ENCODE measurements around the gene NGEF. TPM values are rescaled to one million over a fixed set of nuclear protein-coding genes. Genes with fewer than 3 reads are reported as not detected.

The NGEF gene
- polyA plus RNA-seq, 3 donors: not detected

DNA sequence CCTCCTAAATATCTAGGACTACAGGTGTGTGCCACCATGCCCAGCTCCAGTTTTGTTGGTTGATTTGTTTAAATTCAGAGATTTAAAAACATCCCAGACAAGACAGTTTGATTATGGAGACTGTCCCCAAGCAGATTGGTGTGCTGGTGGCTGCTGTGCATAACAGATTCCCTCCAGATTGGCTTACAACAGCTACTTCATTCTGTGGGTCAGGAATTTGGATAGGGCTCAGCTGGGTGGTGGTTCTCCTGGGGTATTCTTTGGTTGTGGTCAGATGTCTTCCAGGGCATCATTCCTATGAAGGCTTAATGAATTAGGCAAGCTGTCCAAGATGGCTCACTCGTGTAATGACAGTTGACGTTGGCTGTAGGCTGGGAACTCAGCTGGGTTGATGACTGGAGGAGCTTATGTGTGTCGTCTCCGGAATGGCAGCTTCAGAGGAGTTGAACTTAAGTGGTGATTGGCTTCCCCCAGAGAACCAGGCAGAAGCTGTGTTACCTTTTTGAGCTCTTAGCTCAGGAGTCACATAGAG, 153.6 kb downstream of the NGEF start:
- Histone ChIP-seq H3K27me3 (ENCODE audit: control insufficient read depth in 2 of 2, insufficient read depth in 2 of 2, low read length in 2 of 2) (no peaks in the 10 kb centered on the region), H3K4me3 (replicated peaks in 1 of 3; ENCODE audit: low read depth in 2 of 3, low read length in 3 of 3) (no peak overlapping the region), H3K9me3 (replicated peaks in 1 of 2; ENCODE audit: control insufficient read depth in 1 of 2, insufficient read depth in 1 of 2, low read length in 2 of 2) (no peaks in the 10 kb centered on the region), H3K9ac (ENCODE audit: insufficient read depth, low read length, poor library complexity, severe bottlenecking) (no peak overlapping the region), H4K20me1 (ENCODE audit: insufficient read depth, low read length) (no peaks in the 10 kb centered on the region), H3K79me2 (ENCODE audit: insufficient read depth, low read length) (no peaks in the 10 kb centered on the region), H3K27ac (ENCODE audit: low read depth in 1 of 2, low read length in 2 of 2) (no peak overlapping the region), H2AFZ (ENCODE audit: insufficient read depth, low read depth, low read length, poor library complexity, severe bottlenecking) (no peak overlapping the region), H3K36me3 (replicated peaks in 1 of 2; ENCODE audit: control insufficient read depth in 1 of 2, insufficient read depth in 2 of 2, low read length in 2 of 2) (peaks cover 49 to 79% of the 10 kb centered on the region in 2 donors), H3K4me2 (replicated peaks; ENCODE audit: extremely low read depth, low read length, poor library complexity, severe bottlenecking) (no peak overlapping the region), H3K4me1 (ENCODE audit: control insufficient read depth in 1 of 2, insufficient read depth in 2 of 2, low read length in 2 of 2) (no peaks in the 10 kb centered on the region)
- TF ChIP-seq, protein P1, sequence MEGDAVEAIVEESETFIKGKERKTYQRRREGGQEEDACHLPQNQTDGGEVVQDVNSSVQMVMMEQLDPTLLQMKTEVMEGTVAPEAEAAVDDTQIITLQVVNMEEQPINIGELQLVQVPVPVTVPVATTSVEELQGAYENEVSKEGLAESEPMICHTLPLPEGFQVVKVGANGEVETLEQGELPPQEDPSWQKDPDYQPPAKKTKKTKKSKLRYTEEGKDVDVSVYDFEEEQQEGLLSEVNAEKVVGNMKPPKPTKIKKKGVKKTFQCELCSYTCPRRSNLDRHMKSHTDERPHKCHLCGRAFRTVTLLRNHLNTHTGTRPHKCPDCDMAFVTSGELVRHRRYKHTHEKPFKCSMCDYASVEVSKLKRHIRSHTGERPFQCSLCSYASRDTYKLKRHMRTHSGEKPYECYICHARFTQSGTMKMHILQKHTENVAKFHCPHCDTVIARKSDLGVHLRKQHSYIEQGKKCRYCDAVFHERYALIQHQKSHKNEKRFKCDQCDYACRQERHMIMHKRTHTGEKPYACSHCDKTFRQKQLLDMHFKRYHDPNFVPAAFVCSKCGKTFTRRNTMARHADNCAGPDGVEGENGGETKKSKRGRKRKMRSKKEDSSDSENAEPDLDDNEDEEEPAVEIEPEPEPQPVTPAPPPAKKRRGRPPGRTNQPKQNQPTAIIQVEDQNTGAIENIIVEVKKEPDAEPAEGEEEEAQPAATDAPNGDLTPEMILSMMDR (IDR thresholded peaks at IDR 0.05): no peak
- Mint-ChIP-seq H3K4me3 (no peak overlapping the region), H3K27me3 (ENCODE audit: low read depth in 3 of 3) (no peaks in the 10 kb centered on the region), H3K4me1 (no peaks in the 10 kb centered on the region), H3K36me3 (peaks cover 66 to 75% of the 10 kb centered on the region in 2 donors), H3K9me3 (no peaks in the 10 kb centered on the region), H3K27ac (peak overlapping the region in 1 of 7 donors; percentile 37)
- intact Hi-C loops (cut with micrococcal nuclease): loop anchor here (10.0 kb wide), 2 partner anchors 195 to 395 kb away; partner anchors contain the start of gene ATG16L1 (in 1 of the 2)
- WGBS (ENCODE audit: insufficient coverage): 93% methylated on average over 2 of the region's 4 CpGs
- DNase-seq: no peak

DNA sequence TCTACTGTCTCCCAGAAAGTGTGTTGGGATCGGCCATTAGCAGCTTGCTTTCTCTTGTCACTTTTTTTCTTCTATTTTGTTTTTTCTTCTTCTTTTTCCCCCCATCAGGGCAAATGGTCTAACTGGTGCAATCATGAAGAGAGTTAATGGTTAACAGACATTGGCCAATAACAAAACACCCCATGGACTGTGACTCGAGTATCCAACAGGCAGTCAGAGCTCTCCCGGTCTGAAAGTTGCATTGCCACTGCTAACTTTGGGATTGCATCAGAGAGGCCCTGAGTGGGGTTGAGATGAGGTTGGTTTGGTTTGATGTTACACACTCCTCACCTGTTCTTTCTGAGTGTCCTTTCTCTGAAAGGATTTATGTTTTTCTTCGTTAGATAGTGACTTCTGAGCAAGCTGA, 155.9 kb downstream of the NGEF start:
- no peak overlapping the region for H3K4me2 ChIP-seq (replicated peaks; ENCODE audit: extremely low read depth, low read length, poor library complexity, severe bottlenecking)
- H3K27ac ChIP-seq (ENCODE audit: low read depth in 1 of 2, low read length in 2 of 2): no peak overlapping the region
- H3K27me3 Mint-ChIP-seq (ENCODE audit: low read depth in 3 of 3): no peaks in the 10 kb centered on the region
- peaks cover 75 to 88% of the 10 kb centered on the region in 2 donors for H3K36me3 Mint-ChIP-seq
- no peaks in the 10 kb centered on the region for H3K79me2 ChIP-seq (ENCODE audit: insufficient read depth, low read length)
- no CpG with 5 or more reads among the region's 4 CpGs for WGBS (ENCODE audit: insufficient coverage)
- H3K4me1 ChIP-seq (ENCODE audit: control insufficient read depth in 1 of 2, insufficient read depth in 2 of 2, low read length in 2 of 2): no peaks in the 10 kb centered on the region
- no peak overlapping the region for H2AFZ ChIP-seq (ENCODE audit: insufficient read depth, low read depth, low read length, poor library complexity, severe bottlenecking)
- peaks cover 60 to 84% of the 10 kb centered on the region in 2 donors for H3K36me3 ChIP-seq (replicated peaks in 1 of 2; ENCODE audit: control insufficient read depth in 1 of 2, insufficient read depth in 2 of 2, low read length in 2 of 2)
- no peaks in the 10 kb centered on the region for H3K4me1 Mint-ChIP-seq
- no peak overlapping the region for H3K4me3 ChIP-seq (replicated peaks in 1 of 3; ENCODE audit: low read depth in 2 of 3, low read length in 3 of 3)
- no peaks in the 10 kb centered on the region for H3K27me3 ChIP-seq (ENCODE audit: control insufficient read depth in 2 of 2, insufficient read depth in 2 of 2, low read length in 2 of 2)
- no peak for DNase-seq
- H3K27ac Mint-ChIP-seq: no peak overlapping the region
- no peak overlapping the region for H3K4me3 Mint-ChIP-seq
- intact Hi-C loops (cut with micrococcal nuclease): loop anchor here (10.0 kb wide), 2 partner anchors 198 to 398 kb away; partner anchors contain the start of gene ATG16L1 (in 1 of the 2)
- H3K9ac ChIP-seq (ENCODE audit: insufficient read depth, low read length, poor library complexity, severe bottlenecking): no peak overlapping the region
- TF ChIP-seq, protein P1 (IDR thresholded peaks at IDR 0.05): no peak
- no peaks in the 10 kb centered on the region for H3K9me3 Mint-ChIP-seq
- H4K20me1 ChIP-seq (ENCODE audit: insufficient read depth, low read length): peaks cover 4% of the 10 kb centered on the region
- H3K9me3 ChIP-seq (replicated peaks in 1 of 2; ENCODE audit: control insufficient read depth in 1 of 2, insufficient read depth in 1 of 2, low read length in 2 of 2): no peaks in the 10 kb centered on the region

Measured in CD14-positive monocyte (primary cell).